IMR-90 (cell line): ENCODE measurements around the gene CPA5.

Experiments
- BHLHE40 ChIP-seq: fragments of 150-350 bp; IDR thresholded peaks from 2 replicates; pipeline ENCODE4 v1.6.1; 2016; ENCODE audit warnings: mild to moderate bottlenecking, low read depth, low read length
- FOS ChIP-seq: fragments of 150-350 bp; IDR thresholded peaks from 2 replicates; pipeline ENCODE4 v1.6.1; 2016; ENCODE audit warnings: low read depth, low read length
- MXI1 ChIP-seq: IDR thresholded peaks from 2 replicates; pipeline ENCODE4 v1.6.1; 2012; ENCODE audit warnings: low read depth, mild to moderate bottlenecking, low read length, moderate library complexity, borderline replicate concordance
- POLR2A ChIP-seq: IDR thresholded peaks from 2 replicates; pipeline ENCODE4 v1.6.1; 2012; ENCODE audit warnings: mild to moderate bottlenecking, low read depth, low read length
- RCOR1 ChIP-seq: IDR thresholded peaks from 2 replicates; pipeline ENCODE4 v1.6.1; 2012; ENCODE audit warnings: mild to moderate bottlenecking, low read length, improper control_type of control experiment; ENCODE audit not compliant: insufficient replicate concordance
- TF ChIP-seq, protein P1 (sequence below): conservative IDR thresholded peaks from 2 replicates; pipeline ENCODE4 v1.5.1; 2012; ENCODE audit warnings: mild to moderate bottlenecking, low read depth, low read length, improper control_type of control experiment

DNA sequence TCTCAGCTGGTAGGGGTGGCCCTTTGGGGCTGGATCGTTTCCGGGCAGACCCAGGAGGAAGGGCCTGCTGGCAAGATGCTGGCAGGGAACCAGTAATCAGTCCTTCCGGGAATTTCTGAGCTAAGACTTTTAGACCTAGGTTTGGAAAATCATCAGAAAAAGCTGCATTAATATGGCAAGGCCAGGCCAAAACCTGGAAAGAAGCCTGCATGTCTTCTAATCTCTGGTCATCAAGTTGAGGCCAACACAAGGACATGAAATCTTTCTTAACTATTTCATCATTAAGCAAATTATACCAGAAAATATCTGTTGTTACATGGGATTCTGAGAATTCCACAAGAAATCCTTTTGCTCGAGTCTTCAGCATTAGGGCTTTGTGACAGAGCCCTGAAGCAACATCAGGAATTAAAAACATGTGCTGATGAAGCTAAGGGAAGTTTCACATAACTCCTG lies 55.5 kb downstream of the CPA5 start:
- TF ChIP-seq POLR2A (no peak), RCOR1 (no peak), MXI1 (no peak), FOS (no peak), BHLHE40 (no peak)
- TF ChIP-seq, protein P1, sequence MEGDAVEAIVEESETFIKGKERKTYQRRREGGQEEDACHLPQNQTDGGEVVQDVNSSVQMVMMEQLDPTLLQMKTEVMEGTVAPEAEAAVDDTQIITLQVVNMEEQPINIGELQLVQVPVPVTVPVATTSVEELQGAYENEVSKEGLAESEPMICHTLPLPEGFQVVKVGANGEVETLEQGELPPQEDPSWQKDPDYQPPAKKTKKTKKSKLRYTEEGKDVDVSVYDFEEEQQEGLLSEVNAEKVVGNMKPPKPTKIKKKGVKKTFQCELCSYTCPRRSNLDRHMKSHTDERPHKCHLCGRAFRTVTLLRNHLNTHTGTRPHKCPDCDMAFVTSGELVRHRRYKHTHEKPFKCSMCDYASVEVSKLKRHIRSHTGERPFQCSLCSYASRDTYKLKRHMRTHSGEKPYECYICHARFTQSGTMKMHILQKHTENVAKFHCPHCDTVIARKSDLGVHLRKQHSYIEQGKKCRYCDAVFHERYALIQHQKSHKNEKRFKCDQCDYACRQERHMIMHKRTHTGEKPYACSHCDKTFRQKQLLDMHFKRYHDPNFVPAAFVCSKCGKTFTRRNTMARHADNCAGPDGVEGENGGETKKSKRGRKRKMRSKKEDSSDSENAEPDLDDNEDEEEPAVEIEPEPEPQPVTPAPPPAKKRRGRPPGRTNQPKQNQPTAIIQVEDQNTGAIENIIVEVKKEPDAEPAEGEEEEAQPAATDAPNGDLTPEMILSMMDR, result no peak
